Measurements from ENCODE around the gene LPIN2. TPM values are rescaled to one million over a fixed set of nuclear protein-coding genes. Genes with fewer than 3 reads are reported as not detected.
A peak's percentile ranks its signal among the peaks of the same experiment; 100 is the strongest.

LPIN2 gene
- polyA plus RNA-seq, 1 donor (not counting 4 experiments of a cell fraction or from before 2014, with no cell fraction given), result 3.9 TPM

GRCh38 chr18:2986150-2986865, 26.6 kb downstream of the LPIN2 start:
- H2AFZ ChIP-seq (ENCODE audit: control insufficient read depth, low read length), result no peak overlapping the region
- dilution Hi-C loops (cut with MboI; ENCODE audit: extremely low pct_ligation_motif_present, low sequenced_read_pairs), result no loop called here
- H3K9me3 ChIP-seq (ENCODE audit: control insufficient read depth, low read depth, low read length), result no peaks in the 10 kb centered on the region
- TF ChIP-seq CTCF (optimal IDR thresholded peaks at IDR 0.05 in 1 of 3, IDR thresholded peaks at IDR 0.05 in 1 of 3, conservative IDR thresholded peaks at IDR 0.05 in 1 of 3; ENCODE audit: extremely low read depth in 1 of 3, insufficient read depth in 2 of 3, low read length in 3 of 3) (no peak), EZH2 (IDR thresholded peaks at IDR 0.05; ENCODE audit: low read length) (no peak)
- H4K20me1 ChIP-seq (ENCODE audit: control insufficient read depth, extremely low read depth, insufficient read depth, low read length), result no peaks in the 10 kb centered on the region
- H3K79me2 ChIP-seq (ENCODE audit: control insufficient read depth, insufficient read depth, low read length), result no peaks in the 10 kb centered on the region
- H3K36me3 ChIP-seq (ENCODE audit: control insufficient read depth in 2 of 2, extremely low read depth in 1 of 2, insufficient read depth in 2 of 2, low read length in 2 of 2), result no peaks in the 10 kb centered on the region
- no peak overlapping the region for H3K27ac ChIP-seq (ENCODE audit: control insufficient read depth, insufficient read depth, low read length)
- H3K27me3 ChIP-seq (ENCODE audit: control insufficient read depth, extremely low read depth, insufficient read depth, low read length), result no peaks in the 10 kb centered on the region
- no peak overlapping the region for H3K9ac ChIP-seq (ENCODE audit: control insufficient read depth, extremely low read depth, insufficient read depth, low read length)
- no peak overlapping the region for H3K4me2 ChIP-seq (ENCODE audit: control insufficient read depth, extremely low read depth, insufficient read depth, low read depth, low read length)
- DNase-seq (ENCODE audit: low read depth, low spot score), result no peak
- peaks cover 2% of the 10 kb centered on the region for H3K4me1 ChIP-seq (ENCODE audit: control insufficient read depth, extremely low read depth, insufficient read depth, low read length)
- H3K9me1 ChIP-seq (ENCODE audit: control insufficient read depth, extremely low read depth, insufficient read depth, low read length), result no peaks in the 10 kb centered on the region
- no peak overlapping the region for H3K4me3 ChIP-seq (ENCODE audit: control insufficient read depth in 2 of 3, extremely low read depth in 1 of 3, insufficient read depth in 2 of 3, low read depth in 1 of 3, low read length in 3 of 3)
- FAIRE-seq, result no peak

DNA sequence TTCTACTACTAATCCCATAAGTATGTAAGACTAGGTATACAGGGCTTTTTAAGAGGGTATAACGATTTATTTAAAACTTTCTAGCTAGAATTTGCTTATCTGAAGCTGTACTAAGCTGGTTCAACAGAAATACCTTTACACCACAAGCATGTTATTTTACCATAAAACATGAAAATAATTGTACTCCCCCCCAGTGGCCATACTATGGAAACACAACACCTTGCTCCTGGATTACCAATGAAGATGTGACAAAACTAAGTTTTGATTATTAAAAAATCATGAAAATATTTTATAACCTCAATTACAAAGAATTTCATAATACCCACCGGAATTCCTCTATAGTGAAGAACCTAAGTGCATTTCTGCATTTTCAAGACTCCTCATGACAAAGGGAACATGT, 27.3 kb downstream of the LPIN2 start:
- H3K36me3 ChIP-seq (ENCODE audit: control insufficient read depth in 2 of 2, extremely low read depth in 1 of 2, insufficient read depth in 2 of 2, low read length in 2 of 2), result no peaks in the 10 kb centered on the region
- no peaks in the 10 kb centered on the region for H3K79me2 ChIP-seq (ENCODE audit: control insufficient read depth, insufficient read depth, low read length)
- no peak for FAIRE-seq
- no peaks in the 10 kb centered on the region for H4K20me1 ChIP-seq (ENCODE audit: control insufficient read depth, extremely low read depth, insufficient read depth, low read length)
- dilution Hi-C loops (cut with MboI; ENCODE audit: extremely low pct_ligation_motif_present, low sequenced_read_pairs), result no loop called here
- H3K4me2 ChIP-seq (ENCODE audit: control insufficient read depth, extremely low read depth, insufficient read depth, low read depth, low read length), result no peak overlapping the region
- TF ChIP-seq CTCF (optimal IDR thresholded peaks at IDR 0.05 in 1 of 3, IDR thresholded peaks at IDR 0.05 in 1 of 3, conservative IDR thresholded peaks at IDR 0.05 in 1 of 3; ENCODE audit: extremely low read depth in 1 of 3, insufficient read depth in 2 of 3, low read length in 3 of 3), result peak in 2 of 3 experiments; percentile 20 to 44
- TF ChIP-seq EZH2 (IDR thresholded peaks at IDR 0.05; ENCODE audit: low read length), result no peak
- no peak overlapping the region for H3K4me3 ChIP-seq (ENCODE audit: control insufficient read depth in 2 of 3, extremely low read depth in 1 of 3, insufficient read depth in 2 of 3, low read depth in 1 of 3, low read length in 3 of 3)
- peaks cover 6% of the 10 kb centered on the region for H3K4me1 ChIP-seq (ENCODE audit: control insufficient read depth, extremely low read depth, insufficient read depth, low read length)
- no peak overlapping the region for H2AFZ ChIP-seq (ENCODE audit: control insufficient read depth, low read length)
- H3K9ac ChIP-seq (ENCODE audit: control insufficient read depth, extremely low read depth, insufficient read depth, low read length), result no peak overlapping the region
- no peaks in the 10 kb centered on the region for H3K27me3 ChIP-seq (ENCODE audit: control insufficient read depth, extremely low read depth, insufficient read depth, low read length)
- no peak overlapping the region for H3K27ac ChIP-seq (ENCODE audit: control insufficient read depth, insufficient read depth, low read length)
- H3K9me1 ChIP-seq (ENCODE audit: control insufficient read depth, extremely low read depth, insufficient read depth, low read length), result no peaks in the 10 kb centered on the region
- no peaks in the 10 kb centered on the region for H3K9me3 ChIP-seq (ENCODE audit: control insufficient read depth, low read depth, low read length)
- no peak for DNase-seq (ENCODE audit: low read depth, low spot score)

Data from keratinocyte (primary cell).